H1 (cell line): ENCODE measurements around the gene IFT27. TPM values are rescaled to one million over a fixed set of nuclear protein-coding genes. Genes with fewer than 3 reads are reported as not detected.

Source experiments
- EP300 ChIP-seq, 2 experiments: IDR thresholded peaks; 1 replicate in 1 of 2; 2 replicates in 1 of 2; pipeline ENCODE4 v1.6.1; 2011 to 2012; ENCODE audit warnings: low read depth in 2 of 2, low read length in 2 of 2, mild to moderate bottlenecking in 2 of 2, borderline replicate concordance in 1 of 2, inconsistent platforms in 1 of 2, moderate library complexity in 1 of 2
- EZH2 ChIP-seq: fragments of 200-600 bp; sonication (generic); IDR thresholded peaks from 2 replicates; pipeline ENCODE4 v1.7.1; 2012; ENCODE audit warnings: low read depth, mild to moderate bottlenecking, moderate library complexity, low read length, inconsistent platforms; ENCODE audit not compliant: severe bottlenecking
- JUND ChIP-seq: IDR thresholded peaks from 2 replicates; pipeline ENCODE4 v1.6.1; 2011; ENCODE audit warnings: mild to moderate bottlenecking, improper control_type of control experiment, low read length
- MAFK ChIP-seq: IDR thresholded peaks from 2 replicates; pipeline ENCODE4 v1.6.1; 2012; ENCODE audit warnings: low read depth, mild to moderate bottlenecking, improper control_type of control experiment, low read length
- POLR2AphosphoS5 ChIP-seq: IDR thresholded peaks from 2 replicates; pipeline ENCODE4 v1.6.1; 2011; ENCODE audit warnings: low read depth, low read length
- SIN3A ChIP-seq, 2 experiments: IDR thresholded peaks in 1 of 2; conservative IDR thresholded peaks in 1 of 2; 2 replicates each; pipeline ENCODE4 v1.6.1; 2011 to 2012; ENCODE audit warnings: low read length in 2 of 2, improper control_type of control experiment in 1 of 2, low read depth in 1 of 2, mild to moderate bottlenecking in 1 of 2
- polyA plus RNA-seq, 7 experiments: library from polyadenylated mRNA; depleted of rRNA in 3 of 7; stranded (reverse) in 5 of 7; unstranded in 2 of 7; fragments of >200 nt in 5 of 7; fragments of 200-250 nt in 2 of 7; gene quantifications; 1 replicate in 5 of 7; 2 replicates in 1 of 7; 4 replicates in 1 of 7; pipeline versions ENCODE4 v1.2.1 to v1.2.3, GENCODE V29; 2011 to 2013; ENCODE audit warnings: missing spikeins in 2 of 7, mixed read lengths in 2 of 7
- total RNA-seq: library from RNA; stranded (reverse); fragmentation: NEBNext Ultra II Directional; extraction: Animal tissue kit (Norgen Biotek cat#: 25700); gene quantifications from 2 replicates; pipeline ENCODE4 v1.2.1, GENCODE V29; 2021

The IFT27 gene
- total and polyA plus RNA-seq, 2 of the 8 experiments (the other 6 are each of a cell fraction or from before 2014, with no cell fraction given), result 36.4 to 46.2 TPM

- TF ChIP-seq POLR2AphosphoS5 (no peak), MAFK (no peak), EZH2 (no peak), SIN3A (conservative IDR thresholded peaks at IDR 0.05 in 1 of 2, IDR thresholded peaks at IDR 0.05 in 1 of 2; ENCODE audit: low read depth in 1 of 2, low read length in 2 of 2) (no peak), EP300 (IDR thresholded peaks at IDR 0.05; ENCODE audit: borderline replicate concordance in 1 of 2, low read depth in 2 of 2, low read length in 2 of 2) (no peak), JUND (no peak)
Measured at GRCh38 chr22:36736701-36737320, 39.1 kb downstream of the IFT27 start (continued).
